GM12891 (cell line): ENCODE measurements around the gene CCNL2.
"Not testable (repeated sequence)": the region's sequence is repeated elsewhere in the genome, so short reads cannot be mapped to it uniquely, and the experiment has no call there.

Experiments used
- DNase-seq: peaks from one replicate; pipeline ENCODE4 v3.0.0; 2011; ENCODE audit warnings: low spot score; ENCODE audit not compliant: insufficient read length
- FAIRE-seq: peaks from 2 replicates; lab custom pipeline; 2011; peaks lifted over from hg19 to GRCh38; lab: Jason Lieb, UNC
- PAX5 ChIP-seq: IDR thresholded peaks from 2 replicates; pipeline ENCODE4 v1.6.1; 2011; ENCODE audit warnings: low read length, moderate library complexity, mild to moderate bottlenecking; ENCODE audit not compliant: insufficient read depth, severe bottlenecking
- POLR2A ChIP-seq: IDR thresholded peaks from 2 replicates; pipeline ENCODE4 v1.6.1; 2011; ENCODE audit warnings: low read depth, low read length, control low read depth
- POLR2AphosphoS5 ChIP-seq: IDR thresholded peaks from 2 replicates; pipeline ENCODE4 v1.6.1; 2011; ENCODE audit warnings: low read depth, low read length, control low read depth
- POU2F2 ChIP-seq: IDR thresholded peaks from 2 replicates; pipeline ENCODE4 v1.6.1; 2011; ENCODE audit warnings: low read depth, mild to moderate bottlenecking, control low read depth, low read length, moderate library complexity
- SPI1 ChIP-seq: IDR thresholded peaks from 2 replicates; pipeline ENCODE4 v1.6.1; 2011; ENCODE audit warnings: low read depth, low read length, control low read depth
- TAF1 ChIP-seq: IDR thresholded peaks from 2 replicates; pipeline ENCODE4 v1.6.1; 2011; ENCODE audit warnings: low read depth, low read length, control low read depth

Gene CCNL2

DNA sequence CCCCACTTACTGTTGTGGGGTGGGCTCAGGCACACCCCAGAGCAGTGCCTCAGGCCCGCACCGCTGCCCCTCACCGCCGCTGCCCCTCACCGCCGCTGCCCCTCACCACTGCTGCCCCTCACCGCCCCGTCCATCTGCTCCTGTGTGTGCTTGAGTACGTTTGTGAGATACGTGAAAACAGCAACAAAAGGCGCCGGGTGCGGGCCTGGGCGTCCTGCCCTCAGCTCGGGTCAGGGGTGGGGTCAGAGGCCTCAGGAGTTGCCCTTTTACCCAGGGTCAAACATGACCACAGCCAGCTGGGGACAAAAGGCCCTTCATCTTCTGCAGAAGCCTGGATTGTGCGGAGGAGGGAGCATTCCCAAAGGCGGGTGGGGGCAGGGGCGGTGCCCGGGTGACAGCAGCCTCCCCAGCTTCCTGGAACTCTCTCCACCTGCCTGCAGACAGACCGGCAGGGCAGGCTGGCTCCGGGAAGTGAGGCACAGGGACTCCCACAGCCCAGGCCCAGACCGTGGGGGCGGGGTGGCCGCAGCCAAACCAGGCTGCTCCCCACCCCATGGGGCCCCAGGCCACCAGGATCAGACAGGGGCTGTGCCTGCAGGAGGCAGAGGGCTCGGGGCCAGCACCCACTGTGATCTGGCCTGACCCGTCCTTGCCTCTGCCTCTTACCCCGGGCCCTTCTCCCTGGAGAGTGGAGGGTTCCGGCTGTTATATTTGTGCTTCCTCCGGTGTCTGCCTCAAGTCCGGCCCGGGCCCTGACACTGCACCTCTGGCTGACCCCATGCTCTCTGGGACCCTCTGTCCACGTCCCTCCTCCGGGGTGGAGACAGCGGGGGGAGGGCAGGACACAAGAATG is 34.0 kb upstream of the CCNL2 start:
- no peak for FAIRE-seq
- peak; percentile 39 for DNase-seq
- TF ChIP-seq PAX5: no peak
- TF ChIP-seq TAF1: no peak
- no peak for TF ChIP-seq SPI1
- no peak for TF ChIP-seq POLR2AphosphoS5
- no peak for TF ChIP-seq POU2F2
- no peak for TF ChIP-seq POLR2A

DNA sequence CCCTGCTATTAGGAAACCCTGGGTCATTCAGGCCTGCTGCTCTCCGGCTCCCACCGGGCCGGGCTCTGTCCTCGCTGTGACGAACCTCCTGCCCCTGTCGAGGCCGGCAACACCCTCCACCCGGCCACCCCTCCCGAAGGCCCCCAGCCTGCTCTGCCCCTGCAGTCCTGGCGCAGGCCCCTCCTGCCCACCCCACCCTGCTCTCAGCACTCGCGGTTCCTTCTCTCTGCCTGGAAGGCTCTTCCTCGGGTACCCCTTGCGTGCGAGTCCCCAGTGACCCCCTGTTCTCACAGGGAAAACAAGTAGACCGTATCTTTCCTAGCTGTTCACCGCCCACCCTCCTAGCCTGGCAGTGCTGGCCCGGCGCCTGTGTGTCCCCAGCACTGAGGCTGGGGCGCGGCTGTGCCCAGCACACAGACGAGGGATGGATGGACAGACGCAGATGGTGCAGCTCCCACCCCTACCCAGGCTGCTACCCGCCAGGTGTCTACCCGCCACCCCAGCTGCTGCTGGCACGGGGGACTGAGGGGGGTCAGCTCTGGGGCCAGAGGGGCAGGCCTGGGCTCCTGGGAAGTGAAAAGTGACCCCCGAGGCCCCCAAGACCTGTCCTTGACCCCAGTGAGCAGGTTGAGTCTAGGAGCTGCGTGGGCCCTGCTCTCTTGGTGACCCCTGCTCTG is 33.3 kb upstream of the CCNL2 start:
- TF ChIP-seq POLR2A: no peak
- no peak for TF ChIP-seq PAX5
- TF ChIP-seq TAF1: no peak
- no peak for TF ChIP-seq POU2F2
- no peak for TF ChIP-seq POLR2AphosphoS5
- TF ChIP-seq SPI1: no peak
- DNase-seq (no peak), FAIRE-seq (no peak)

DNA sequence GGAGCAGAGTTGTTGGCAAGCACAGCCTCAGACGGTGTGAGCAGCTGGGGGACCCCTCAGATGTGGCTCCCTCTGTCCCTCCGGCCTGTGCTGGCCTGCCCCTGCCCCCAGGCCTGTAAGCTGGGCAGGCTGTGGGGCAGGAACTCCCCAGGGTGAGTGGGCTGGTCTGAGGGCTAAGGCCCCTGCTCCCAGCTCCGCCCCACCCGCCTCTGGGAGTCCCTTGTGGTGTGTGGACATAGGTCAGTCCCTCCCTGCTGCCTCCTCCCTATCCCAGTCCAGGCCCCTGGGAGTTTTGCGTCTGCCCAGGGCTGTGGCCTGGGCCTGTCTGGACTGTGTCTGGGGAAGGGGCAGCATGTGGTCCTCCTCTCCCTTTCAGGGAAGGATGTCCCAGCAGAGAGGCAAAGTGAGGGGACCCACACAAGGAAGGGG is 32.7 kb upstream of the CCNL2 start:
- DNase-seq (no peak), FAIRE-seq (no peak)
- TF ChIP-seq PAX5: no peak
- TF ChIP-seq POU2F2: no peak
- no peak for TF ChIP-seq POLR2AphosphoS5
- TF ChIP-seq SPI1: no peak
- TF ChIP-seq TAF1: no peak
- TF ChIP-seq POLR2A: no peak

DNA sequence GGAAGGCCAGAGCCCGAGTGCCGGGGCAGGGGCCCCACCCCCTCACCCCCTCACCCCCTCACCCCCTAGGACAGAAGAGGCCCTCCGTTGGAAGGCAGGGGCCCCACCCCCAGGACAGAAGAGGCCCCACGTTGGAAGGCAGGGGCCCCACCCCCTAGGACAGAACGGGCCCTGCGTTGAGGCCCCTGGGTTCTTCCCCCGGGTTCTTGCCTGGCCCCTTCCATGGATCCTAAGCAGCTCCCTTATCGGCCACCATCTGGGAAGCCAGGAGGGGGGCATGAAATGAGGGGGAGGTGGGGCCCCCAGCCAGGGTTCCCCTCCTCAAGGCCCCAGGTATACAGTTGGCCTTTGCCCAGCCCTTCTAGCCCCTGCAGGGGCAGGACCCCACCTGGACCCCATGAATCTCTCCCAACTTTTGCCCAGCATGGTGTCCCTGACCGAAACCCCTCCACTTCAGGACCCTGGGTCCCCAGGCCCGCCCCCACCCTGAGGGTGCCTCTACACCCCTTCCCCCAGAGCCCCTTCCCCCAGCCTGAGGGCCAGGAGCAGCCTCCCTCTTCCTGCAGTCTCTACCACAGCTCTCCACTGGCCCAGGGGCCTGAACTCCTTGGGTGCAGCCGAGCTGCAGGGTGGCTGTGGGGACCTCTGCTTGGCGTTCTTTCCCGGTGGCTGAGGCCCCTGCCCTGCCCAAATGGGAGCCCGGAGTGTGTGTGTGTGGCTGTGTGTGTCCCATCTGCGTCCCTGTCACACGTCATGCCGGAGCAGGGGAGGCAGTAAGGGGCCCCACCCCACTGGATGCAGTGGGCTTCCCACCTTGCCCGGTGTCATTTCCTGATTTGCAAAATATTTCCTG is 32.1 kb upstream of the CCNL2 start:
- DNase-seq: no peak
- TF ChIP-seq SPI1 (no peak), POLR2AphosphoS5 (no peak), POLR2A (no peak), POU2F2 (no peak), PAX5 (no peak), TAF1 (no peak)
- FAIRE-seq: no peak

DNA sequence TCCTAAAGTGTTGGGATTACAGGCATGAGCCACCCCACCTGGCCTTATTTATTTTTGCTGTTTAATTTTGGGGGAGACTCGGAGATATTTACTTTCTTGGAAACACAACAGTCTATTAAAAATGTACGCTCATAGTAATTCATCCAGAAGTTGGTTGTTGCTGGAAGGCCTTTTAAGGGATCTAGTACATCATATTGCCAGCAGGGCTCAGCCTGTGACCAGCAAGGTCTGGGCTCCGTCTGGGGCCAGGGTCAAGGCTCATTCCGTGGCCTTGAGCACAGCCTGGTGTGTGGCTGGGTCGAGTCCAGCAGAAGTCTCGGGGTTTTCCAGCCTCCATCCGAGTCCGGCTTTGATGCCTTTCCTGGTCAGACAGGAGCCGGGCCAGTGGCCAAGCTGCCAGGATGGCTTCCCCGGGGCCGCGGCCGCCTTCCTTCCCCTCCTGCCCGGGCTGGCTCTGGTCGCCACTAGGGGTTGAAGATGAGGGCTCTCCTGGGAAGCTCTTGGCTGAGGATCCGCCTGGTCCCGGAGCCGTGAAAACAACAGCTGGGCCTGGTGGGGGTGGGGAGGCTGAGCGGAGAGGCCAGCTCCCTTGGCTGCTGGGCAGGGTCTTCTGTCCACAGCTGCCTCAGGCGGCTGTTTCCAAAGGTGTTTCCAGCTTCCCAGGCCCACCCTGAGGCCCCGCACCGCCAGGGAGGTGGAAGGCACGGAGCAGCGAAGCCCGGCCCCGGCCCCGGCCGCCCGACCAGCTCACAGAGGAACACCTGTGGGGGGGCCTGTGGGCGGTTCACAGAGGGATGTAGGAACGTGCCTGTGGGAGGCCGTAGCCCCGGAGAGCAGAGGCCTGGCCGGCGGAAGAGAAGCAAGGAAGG is 31.2 kb upstream of the CCNL2 start:
- DNase-seq (no peak), FAIRE-seq (no peak)
- no peak for TF ChIP-seq TAF1
- no peak for TF ChIP-seq POLR2A
- no peak for TF ChIP-seq POLR2AphosphoS5
- no peak for TF ChIP-seq SPI1
- no peak for TF ChIP-seq POU2F2
- no peak for TF ChIP-seq PAX5

DNA sequence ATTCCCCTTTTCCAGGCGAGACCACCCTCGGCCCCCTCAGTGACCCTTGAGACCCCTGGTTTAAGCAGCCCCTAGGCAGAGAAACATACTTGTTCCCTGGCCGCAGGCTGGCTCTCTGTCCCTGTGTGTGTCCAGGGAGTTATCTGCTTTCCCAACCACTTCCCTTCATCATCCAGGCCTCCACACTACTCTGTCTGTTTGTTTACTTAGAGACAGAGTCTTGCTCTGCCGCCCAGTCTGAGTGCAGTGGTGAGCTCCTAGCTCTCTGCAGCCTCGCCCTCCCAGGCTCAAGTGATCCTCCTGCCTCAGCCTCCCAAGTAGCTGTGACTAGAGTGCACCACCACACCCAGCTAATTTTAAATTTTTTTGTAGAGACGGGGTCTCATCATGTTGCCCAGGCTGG is 30.5 kb upstream of the CCNL2 start:
- FAIRE-seq (no peak), DNase-seq (no peak)
- TF ChIP-seq POLR2AphosphoS5: no peak

DNA sequence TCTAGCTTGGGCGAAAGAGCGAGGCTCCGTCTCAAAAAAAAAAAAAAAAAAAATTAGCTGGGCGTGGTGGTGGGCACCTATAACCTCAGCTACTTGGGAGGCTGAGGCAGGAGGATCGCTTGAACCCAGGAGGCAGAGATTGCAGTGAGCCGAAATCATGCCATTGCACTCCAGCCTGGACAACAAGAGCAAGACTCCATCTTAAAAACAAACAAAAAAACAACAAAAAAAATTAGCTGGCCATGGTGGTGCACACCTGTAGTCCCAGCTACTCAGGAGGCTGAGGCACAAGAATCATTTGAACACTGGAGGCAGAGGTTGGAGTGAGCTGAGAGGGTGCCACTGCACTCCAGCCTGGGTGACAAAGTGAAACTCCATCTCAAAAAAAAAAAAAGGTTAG is 29.8 kb upstream of the CCNL2 start:
- DNase-seq, FAIRE-seq: not testable (repeated sequence)

DNA sequence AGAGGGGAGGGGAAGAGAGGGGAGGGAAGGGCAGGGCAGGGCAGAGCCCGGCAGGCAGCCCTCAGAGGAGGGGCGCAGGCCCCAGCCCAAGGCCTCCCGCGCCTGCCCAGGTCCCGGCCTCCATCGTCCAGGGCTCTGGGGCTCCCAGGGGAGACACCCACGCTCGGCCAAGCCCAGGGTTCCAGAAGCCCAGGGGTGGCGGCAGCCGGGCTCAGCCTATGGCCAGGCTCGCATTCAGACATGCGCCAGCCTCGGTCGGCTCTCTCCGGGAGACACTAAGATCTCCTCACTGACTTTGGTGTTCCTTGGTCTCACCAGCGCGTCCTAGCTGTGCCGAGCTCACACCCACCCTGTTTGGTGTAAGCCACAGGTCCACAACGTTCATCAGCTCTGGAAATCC is 29.0 kb upstream of the CCNL2 start:
- FAIRE-seq: no peak
- no peak for TF ChIP-seq POLR2AphosphoS5
- no peak for TF ChIP-seq POLR2A
- no peak for TF ChIP-seq TAF1
- TF ChIP-seq SPI1: no peak
- TF ChIP-seq PAX5: no peak
- no peak for TF ChIP-seq POU2F2
- no peak for DNase-seq

DNA sequence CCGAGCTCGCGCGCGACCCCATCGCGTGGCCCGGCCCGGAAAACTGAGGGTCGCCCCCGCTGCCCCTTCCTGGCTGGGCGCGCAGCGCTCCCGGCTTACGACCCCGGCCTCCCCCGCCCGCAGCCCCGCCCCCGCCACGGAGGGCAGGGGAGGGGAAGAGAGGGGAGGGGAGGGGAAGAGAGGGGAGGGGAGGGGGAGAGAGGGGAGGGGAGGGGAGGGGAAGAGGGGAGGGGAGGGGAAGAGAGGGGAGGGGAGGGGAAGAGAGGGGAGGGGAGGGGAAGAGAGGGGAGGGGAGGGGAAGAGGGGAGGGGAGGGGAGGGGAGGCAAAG is 28.6 kb upstream of the CCNL2 start:
- FAIRE-seq: no peak
- TF ChIP-seq SPI1 (no peak), POU2F2 (no peak), POLR2AphosphoS5 (no peak)
- DNase-seq: no peak
